ENCODE results near the gene RIC8A. TPM values are rescaled to one million over a fixed set of nuclear protein-coding genes. Genes with fewer than 3 reads are reported as not detected.
A peak's percentile ranks its signal among the peaks of the same experiment; 100 is the strongest.

The RIC8A gene
- total and polyA plus RNA-seq, 9 of the 15 experiments (the other 6 are each of a cell fraction or from before 2014, with no cell fraction given): 10.7 to 108 (median 72.1) TPM

DNA sequence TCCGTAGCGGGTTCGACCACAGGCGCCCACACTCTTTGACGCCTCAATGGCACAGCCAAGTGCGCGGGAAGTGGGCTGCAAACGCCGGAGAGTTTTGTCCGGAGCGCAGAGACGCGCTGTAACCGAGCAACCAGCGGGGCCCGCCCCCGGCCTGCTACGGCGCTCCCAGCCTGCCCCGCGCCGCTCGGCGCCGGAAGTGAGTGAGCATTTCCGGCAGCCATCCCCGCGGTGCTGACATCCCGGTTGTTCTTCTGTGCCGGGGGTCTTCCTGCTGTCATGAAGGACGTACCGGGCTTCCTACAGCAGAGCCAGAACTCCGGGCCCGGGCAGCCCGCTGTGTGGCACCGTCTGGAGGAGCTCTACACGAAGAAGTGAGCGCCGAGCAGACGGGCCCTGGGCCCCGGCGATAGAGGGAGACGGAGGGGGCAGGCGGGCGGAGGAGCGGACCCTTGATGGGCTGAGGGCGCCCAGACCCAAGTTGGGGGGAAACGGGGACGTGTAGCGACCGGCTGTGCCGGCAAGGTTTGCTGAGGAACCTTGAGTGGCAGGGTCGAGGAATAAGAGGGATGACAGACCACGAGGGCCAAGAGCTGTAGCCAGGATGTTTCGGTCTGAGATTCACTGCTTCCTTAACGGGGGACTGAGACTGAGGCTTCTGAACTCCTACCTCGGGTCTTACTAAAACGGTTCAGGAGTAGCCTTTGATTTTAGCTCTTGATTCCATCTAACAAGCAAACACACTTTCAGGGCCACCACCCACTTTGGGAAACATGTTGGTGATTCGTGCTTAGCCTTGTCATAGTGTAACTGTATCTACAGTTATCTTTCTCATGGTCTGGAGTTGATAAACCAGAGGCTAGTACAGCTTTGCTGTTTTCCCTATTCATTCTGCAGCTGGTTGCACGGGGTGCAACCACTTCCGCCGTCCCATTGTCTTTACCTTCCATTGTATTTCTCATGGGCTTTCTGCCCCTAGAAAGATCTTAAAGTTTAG, 29.6 kb downstream of the RIC8A start, which contains the start of gene PSMD13 (continued):
- TF ChIP-seq, protein P1, sequence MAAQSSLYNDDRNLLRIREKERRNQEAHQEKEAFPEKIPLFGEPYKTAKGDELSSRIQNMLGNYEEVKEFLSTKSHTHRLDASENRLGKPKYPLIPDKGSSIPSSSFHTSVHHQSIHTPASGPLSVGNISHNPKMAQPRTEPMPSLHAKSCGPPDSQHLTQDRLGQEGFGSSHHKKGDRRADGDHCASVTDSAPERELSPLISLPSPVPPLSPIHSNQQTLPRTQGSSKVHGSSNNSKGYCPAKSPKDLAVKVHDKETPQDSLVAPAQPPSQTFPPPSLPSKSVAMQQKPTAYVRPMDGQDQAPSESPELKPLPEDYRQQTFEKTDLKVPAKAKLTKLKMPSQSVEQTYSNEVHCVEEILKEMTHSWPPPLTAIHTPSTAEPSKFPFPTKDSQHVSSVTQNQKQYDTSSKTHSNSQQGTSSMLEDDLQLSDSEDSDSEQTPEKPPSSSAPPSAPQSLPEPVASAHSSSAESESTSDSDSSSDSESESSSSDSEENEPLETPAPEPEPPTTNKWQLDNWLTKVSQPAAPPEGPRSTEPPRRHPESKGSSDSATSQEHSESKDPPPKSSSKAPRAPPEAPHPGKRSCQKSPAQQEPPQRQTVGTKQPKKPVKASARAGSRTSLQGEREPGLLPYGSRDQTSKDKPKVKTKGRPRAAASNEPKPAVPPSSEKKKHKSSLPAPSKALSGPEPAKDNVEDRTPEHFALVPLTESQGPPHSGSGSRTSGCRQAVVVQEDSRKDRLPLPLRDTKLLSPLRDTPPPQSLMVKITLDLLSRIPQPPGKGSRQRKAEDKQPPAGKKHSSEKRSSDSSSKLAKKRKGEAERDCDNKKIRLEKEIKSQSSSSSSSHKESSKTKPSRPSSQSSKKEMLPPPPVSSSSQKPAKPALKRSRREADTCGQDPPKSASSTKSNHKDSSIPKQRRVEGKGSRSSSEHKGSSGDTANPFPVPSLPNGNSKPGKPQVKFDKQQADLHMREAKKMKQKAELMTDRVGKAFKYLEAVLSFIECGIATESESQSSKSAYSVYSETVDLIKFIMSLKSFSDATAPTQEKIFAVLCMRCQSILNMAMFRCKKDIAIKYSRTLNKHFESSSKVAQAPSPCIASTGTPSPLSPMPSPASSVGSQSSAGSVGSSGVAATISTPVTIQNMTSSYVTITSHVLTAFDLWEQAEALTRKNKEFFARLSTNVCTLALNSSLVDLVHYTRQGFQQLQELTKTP (IDR thresholded peaks at IDR 0.05; ENCODE audit: low read depth in 1 of 2, partially characterized antibody in 2 of 2): peak; percentile 73 to 78
- TF ChIP-seq, protein P2, sequence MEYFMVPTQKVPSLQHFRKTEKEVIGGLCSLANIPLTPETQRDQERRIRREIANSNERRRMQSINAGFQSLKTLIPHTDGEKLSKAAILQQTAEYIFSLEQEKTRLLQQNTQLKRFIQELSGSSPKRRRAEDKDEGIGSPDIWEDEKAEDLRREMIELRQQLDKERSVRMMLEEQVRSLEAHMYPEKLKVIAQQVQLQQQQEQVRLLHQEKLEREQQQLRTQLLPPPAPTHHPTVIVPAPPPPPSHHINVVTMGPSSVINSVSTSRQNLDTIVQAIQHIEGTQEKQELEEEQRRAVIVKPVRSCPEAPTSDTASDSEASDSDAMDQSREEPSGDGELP (CRISPR knock-in tag; IDR thresholded peaks at IDR 0.05; ENCODE audit: borderline replicate concordance): peak; percentile 72
- TF ChIP-seq EP300 (IDR thresholded peaks at IDR 0.05; ENCODE audit: low read length): no peak
- TF ChIP-seq, protein P3, sequence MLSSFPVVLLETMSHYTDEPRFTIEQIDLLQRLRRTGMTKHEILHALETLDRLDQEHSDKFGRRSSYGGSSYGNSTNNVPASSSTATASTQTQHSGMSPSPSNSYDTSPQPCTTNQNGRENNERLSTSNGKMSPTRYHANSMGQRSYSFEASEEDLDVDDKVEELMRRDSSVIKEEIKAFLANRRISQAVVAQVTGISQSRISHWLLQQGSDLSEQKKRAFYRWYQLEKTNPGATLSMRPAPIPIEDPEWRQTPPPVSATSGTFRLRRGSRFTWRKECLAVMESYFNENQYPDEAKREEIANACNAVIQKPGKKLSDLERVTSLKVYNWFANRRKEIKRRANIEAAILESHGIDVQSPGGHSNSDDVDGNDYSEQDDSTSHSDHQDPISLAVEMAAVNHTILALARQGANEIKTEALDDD (IDR thresholded peaks at IDR 0.05): no peak
- TF ChIP-seq NONO (IDR thresholded peaks at IDR 0.05; ENCODE audit: low read depth in 2 of 2, low read length in 1 of 2): no peak; a peak in 1 of 4 replicates
- TF ChIP-seq, protein P4, sequence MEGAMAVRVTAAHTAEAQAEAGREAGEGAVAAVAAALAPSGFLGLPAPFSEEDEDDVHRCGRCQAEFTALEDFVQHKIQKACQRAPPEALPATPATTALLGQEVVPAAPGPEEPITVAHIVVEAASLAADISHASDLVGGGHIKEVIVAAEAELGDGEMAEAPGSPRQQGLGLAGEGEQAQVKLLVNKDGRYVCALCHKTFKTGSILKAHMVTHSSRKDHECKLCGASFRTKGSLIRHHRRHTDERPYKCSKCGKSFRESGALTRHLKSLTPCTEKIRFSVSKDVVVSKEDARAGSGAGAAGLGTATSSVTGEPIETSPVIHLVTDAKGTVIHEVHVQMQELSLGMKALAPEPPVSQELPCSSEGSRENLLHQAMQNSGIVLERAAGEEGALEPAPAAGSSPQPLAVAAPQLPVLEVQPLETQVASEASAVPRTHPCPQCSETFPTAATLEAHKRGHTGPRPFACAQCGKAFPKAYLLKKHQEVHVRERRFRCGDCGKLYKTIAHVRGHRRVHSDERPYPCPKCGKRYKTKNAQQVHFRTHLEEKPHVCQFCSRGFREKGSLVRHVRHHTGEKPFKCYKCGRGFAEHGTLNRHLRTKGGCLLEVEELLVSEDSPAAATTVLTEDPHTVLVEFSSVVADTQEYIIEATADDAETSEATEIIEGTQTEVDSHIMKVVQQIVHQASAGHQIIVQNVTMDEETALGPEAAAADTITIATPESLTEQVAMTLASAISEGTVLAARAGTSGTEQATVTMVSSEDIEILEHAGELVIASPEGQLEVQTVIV (CRISPR knock-in tag; IDR thresholded peaks at IDR 0.05; ENCODE audit: borderline replicate concordance): no peak
- TF ChIP-seq ZNF384 (IDR thresholded peaks at IDR 0.05; ENCODE audit: low read depth, low read length): no peak
- TF ChIP-seq ZNF316 (IDR thresholded peaks at IDR 0.05): no peak
- TF ChIP-seq HES1 (IDR thresholded peaks at IDR 0.05; ENCODE audit: low read depth): no peak
- TF ChIP-seq, protein P5, sequence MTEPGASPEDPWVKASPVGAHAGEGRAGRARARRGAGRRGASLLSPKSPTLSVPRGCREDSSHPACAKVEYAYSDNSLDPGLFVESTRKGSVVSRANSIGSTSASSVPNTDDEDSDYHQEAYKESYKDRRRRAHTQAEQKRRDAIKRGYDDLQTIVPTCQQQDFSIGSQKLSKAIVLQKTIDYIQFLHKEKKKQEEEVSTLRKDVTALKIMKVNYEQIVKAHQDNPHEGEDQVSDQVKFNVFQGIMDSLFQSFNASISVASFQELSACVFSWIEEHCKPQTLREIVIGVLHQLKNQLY (CRISPR knock-in tag; conservative IDR thresholded peaks at IDR 0.05): no peak
- TF ChIP-seq HDAC6 (IDR thresholded peaks at IDR 0.05; ENCODE audit: low read depth, low read length): no peak
- 0 out of 2 replicates have a peak, but pooled peaks have one; percentile 27 for TF ChIP-seq KLF13 (tag; IDR thresholded peaks at IDR 0.05; ENCODE audit: borderline replicate concordance, low read depth)
- TF ChIP-seq ELF2 (CRISPR knock-in tag; IDR thresholded peaks at IDR 0.05): no peak
